Naive thymus-derived CD8-positive, alpha-beta T cell (primary cell): Measurements from ENCODE around the gene NBR1. TPM values are rescaled to one million over a fixed set of nuclear protein-coding genes. Genes with fewer than 3 reads are reported as not detected.

Source experiments
- ATAC-seq, 2 donors: fragments of 150-1000 bp; cut with Tn5 transposase in 1 of 2; sonication (Bioruptor Pico), chemical (Tn5 transposase) in 1 of 2; 1 replicate in 1 of 2; 2 replicates in 1 of 2; pipeline ENCODE4 v1.10.0; 2021; ENCODE audit warnings: mild to moderate bottlenecking in 2 of 2, moderate library complexity in 2 of 2
- POLR2A ChIA-PET: fragments of 350-600 bp; sonication (Branson Sonifier 250); formaldehyde crosslinking; loops from one replicate; lab custom pipeline; 2021; ENCODE audit warnings: antibody characterized with exemption; lab: Charles Lee
- DNase-seq, 10 donors: peaks; one replicate each; pipeline versions ENCODE4 v3.0.0 to v3.0.0-alpha.2; 2020 to 2022
- H3K27ac Mint-ChIP-seq, 10 donors: one replicate each; pipeline ENCODE4 v1.8.0; 2020 to 2022; ENCODE audit warnings: mild to moderate bottlenecking in 10 of 10, mixed read lengths in 10 of 10, moderate library complexity in 4 of 10, inconsistent platforms in 1 of 10
- H3K27me3 Mint-ChIP-seq, 5 donors: one replicate each; pipeline ENCODE4 v1.8.0; 2021 to 2022; ENCODE audit warnings: mixed read lengths in 5 of 5
- H3K36me3 Mint-ChIP-seq, 3 donors: one replicate each; pipeline ENCODE4 v1.8.0; 2020 to 2022; ENCODE audit warnings: mixed read lengths in 3 of 3, mild to moderate bottlenecking in 2 of 3, inconsistent platforms in 1 of 3
- H3K4me1 Mint-ChIP-seq, 4 donors: one replicate each; pipeline ENCODE4 v1.8.0; 2021 to 2022; ENCODE audit warnings: mixed read lengths in 4 of 4
- H3K4me3 Mint-ChIP-seq, 10 donors: one replicate each; pipeline ENCODE4 v1.8.0; 2020 to 2022; ENCODE audit warnings: mild to moderate bottlenecking in 10 of 10, mixed read lengths in 10 of 10, moderate library complexity in 6 of 10, inconsistent platforms in 1 of 10
- H3K9me3 Mint-ChIP-seq, 9 donors: one replicate each; pipeline ENCODE4 v1.8.0; 2020 to 2022; ENCODE audit warnings: mixed read lengths in 9 of 9, mild to moderate bottlenecking in 3 of 9, inconsistent platforms in 1 of 9, moderate library complexity in 1 of 9
- polyA plus RNA-seq, 3 donors: library from polyadenylated mRNA; unstranded; fragments of 300-500 nt; fragmentation: Illumina TruSeq; gene quantifications; one replicate each; pipeline ENCODE4 v1.2.3, GENCODE V29; 2021
- total RNA-seq, 8 experiments: library from RNA in 2 of 8; stranded (reverse) in 2 of 8; gene quantifications; one replicate each; pipeline ENCODE4 v1.2.3 and lab custom pipeline; 2021 to 2026

NBR1 gene
- total and polyA plus RNA-seq, 5 experiments from 2014 or later, result 63.3 to 88.0 (median 73.2) TPM

DNA sequence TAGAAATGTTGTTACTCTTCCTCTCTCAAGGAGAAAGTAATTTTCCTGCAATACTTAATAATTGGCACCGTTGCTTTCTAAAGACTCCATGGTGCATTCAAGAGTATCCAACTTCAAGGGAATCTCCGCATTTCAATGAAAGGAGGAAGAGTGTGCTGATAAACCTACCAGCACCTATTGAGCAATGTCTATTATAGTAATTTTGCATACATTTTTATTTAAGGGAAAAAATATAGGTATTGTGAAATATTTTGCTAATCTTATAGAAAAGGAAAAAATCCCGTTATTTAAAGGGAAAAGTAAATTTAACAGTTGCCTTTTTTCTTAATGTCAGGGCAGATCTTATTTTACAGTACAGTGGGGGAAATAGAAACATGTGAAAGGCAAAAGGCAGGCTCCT lies 39.6 kb downstream of the NBR1 start:
- H3K36me3 Mint-ChIP-seq, result peaks cover 4 to 46% (median 8%) of the 10 kb centered on the region in 3 donors
- ATAC-seq (no peak), DNase-seq (no peak)
- H3K4me1 Mint-ChIP-seq, result peaks cover 20 to 45% (median 32%) of the 10 kb centered on the region in 4 donors
- H3K9me3 Mint-ChIP-seq, result no peaks in the 10 kb centered on the region
- H3K27me3 Mint-ChIP-seq, result no peaks in the 10 kb centered on the region
- peak overlapping the region; percentile 88 to 100 (median 99) for H3K4me3 Mint-ChIP-seq
- POLR2A ChIA-PET, result interaction anchor here (0.7 to 12.3 kb wide), 6 partner anchors 11 to 203 kb away, joined by 3 to 189 read pairs (median 6); partner anchors contain the start of genes IFI35 and NBR1
- peak overlapping the region; percentile 95 to 99 (median 97) for H3K27ac Mint-ChIP-seq

DNA sequence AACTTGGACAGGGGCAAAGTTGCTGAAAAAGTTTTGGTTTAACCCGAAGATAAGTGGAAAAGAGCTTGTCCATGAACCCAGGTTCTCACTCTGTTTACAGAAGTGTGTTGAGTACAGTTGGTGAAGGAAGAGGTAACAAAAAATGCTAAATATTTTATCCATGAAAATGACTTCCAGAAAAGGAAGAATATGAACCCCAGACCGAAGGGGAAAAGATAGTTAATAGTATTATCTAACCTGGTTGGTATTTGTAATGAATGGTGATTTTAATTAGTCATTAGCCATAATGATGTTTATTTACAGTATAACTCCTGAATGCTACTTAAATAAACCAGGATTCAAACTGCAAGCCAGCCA lies 40.1 kb downstream of the NBR1 start:
- POLR2A ChIA-PET, result interaction anchor here (0.6 to 12.3 kb wide), 15 partner anchors 11 to 1937 kb away, joined by 3 to 189 read pairs (median 5); partner anchors contain the start of genes HEXIM1, IFI35, NBR1 and RPL27
- H3K4me1 Mint-ChIP-seq, result peaks cover 23 to 45% (median 36%) of the 10 kb centered on the region in 4 donors
- H3K4me3 Mint-ChIP-seq, result peak overlapping the region; percentile 88 to 100 (median 99)
- H3K27ac Mint-ChIP-seq, result peak overlapping the region; percentile 95 to 99 (median 97)
- DNase-seq (peak in 2 of 10 donors; percentile 7 to 8), ATAC-seq (no peak)
- no peaks in the 10 kb centered on the region for H3K27me3 Mint-ChIP-seq
- peaks cover 4 to 46% (median 11%) of the 10 kb centered on the region in 3 donors for H3K36me3 Mint-ChIP-seq
- no peaks in the 10 kb centered on the region for H3K9me3 Mint-ChIP-seq

DNA sequence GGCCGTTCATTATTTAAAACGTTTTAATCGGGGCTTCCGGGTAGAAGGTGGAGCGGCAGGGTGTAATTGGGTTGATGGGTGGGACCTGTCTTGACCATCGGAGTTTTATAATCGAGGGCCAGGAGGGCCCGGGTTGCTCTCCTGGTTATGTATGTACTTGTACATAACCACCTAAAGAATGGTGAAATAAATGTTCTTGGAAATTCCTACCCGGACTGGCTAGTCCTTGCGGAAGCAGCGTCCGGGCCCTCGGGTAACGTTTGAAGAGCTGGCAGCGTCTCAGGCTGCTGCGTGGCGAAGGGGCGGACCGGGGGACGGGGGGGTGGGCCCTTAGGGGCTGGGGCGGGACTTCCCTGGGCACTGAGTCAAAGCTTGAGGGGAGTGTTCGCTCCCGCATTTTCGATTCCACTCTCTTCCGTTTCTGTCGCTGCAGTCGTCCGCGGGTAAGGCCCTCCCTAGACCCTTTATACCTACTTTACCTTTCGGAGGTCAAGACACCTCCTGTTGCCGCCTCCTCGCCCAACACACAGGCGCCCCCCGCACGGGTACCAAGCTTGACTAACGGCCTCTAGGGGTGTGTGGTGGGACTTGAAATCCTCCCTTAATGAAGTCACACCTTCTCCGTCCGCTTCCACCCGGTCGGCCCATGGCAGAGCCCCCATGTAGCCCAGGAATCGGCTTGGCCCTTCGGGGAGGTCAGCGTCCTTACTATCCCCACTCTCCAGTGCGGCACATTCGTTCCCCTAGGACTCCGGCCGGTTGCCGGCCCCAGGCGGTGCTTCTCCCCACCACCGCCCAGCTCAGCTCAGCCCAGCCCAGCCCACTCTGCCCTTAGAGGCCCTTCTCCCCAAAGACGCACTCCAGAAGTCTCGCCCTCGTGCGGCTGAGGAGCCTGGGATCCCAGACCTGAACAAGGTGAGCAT lies 40.7 kb downstream of the NBR1 start, which contains the start of gene TMEM106A:
TSS of gene TMEM106A (plus strand) at position 396 of the 923 bp plus-strand sequence. CDS start 1,167 bp downstream, outside the sequence.
- Mint-ChIP-seq H3K4me3 (peak within 1 kb of the TSS; percentile 88 to 100 (median 99)), H3K4me1 (peaks cover 24 to 45% (median 41%) of the 10 kb centered on the region in 4 donors), H3K9me3 (no peaks in the 10 kb centered on the region), H3K27ac (peak within 1 kb of the TSS; percentile 95 to 99 (median 97)), H3K27me3 (no peaks in the 10 kb centered on the region), H3K36me3 (peaks cover 4 to 44% (median 11%) of the 10 kb centered on the region in 3 donors)
- POLR2A ChIA-PET, result interaction anchor here (0.5 to 12.3 kb wide), 20 partner anchors 10 to 1936 kb away, joined by 3 to 189 read pairs (median 4); partner anchors contain the start of genes BRCA1, HEXIM1, IFI35 and NBR1
- DNase-seq, result peak; percentile 54 to 85 (median 66)
- ATAC-seq, result peak; percentile 88 to 90

DNA sequence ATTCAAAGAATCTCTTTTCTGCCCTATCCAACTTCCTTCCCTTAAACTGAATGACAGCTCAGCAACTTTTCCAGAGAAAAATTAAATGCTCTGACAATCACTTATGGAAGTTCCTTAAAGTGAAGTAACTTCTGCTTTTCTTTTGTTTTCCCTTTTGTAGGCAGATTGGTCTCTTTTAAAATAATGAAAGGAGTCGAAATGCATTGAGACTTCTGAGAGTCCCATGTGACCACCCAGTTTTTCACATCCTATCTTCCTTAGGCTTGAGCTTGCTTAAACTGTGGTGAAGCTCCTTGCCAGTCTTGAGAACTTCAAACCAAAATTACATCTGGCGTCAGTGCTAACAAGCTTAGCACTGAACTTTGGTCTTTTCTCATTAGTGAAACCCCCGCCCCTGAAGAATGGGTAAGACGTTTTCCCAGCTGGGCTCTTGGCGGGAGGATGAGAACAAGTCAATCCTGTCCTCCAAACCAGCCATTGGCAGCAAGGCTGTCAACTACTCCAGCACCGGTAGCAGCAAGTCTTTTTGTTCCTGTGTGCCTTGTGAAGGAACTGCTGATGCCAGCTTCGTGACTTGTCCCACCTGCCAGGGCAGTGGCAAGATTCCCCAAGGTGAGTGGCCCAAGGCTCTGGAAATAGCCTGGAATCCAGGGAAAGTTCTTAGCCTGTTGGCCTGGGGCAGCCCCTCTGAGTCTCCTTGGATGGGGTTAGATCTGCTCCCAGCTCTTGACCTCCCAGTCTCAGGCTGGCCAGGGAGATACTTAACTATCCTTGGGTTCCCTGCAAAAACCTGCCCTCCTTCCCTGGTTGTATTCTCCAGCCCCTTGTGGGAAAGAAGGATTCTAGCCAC lies 41.9 kb downstream of the NBR1 start:
- H3K4me1 Mint-ChIP-seq, result peaks cover 31 to 56% (median 51%) of the 10 kb centered on the region in 4 donors
- peak in 1 of 2 donors; percentile 37 for ATAC-seq
- peak overlapping the region; percentile 95 to 99 (median 97) for H3K27ac Mint-ChIP-seq
- peak in 2 of 10 donors; percentile 11 to 34 for DNase-seq
- H3K27me3 Mint-ChIP-seq, result no peaks in the 10 kb centered on the region
- peak overlapping the region; percentile 88 to 100 (median 99) for H3K4me3 Mint-ChIP-seq
- POLR2A ChIA-PET, result interaction anchor here (0.6 to 12.3 kb wide), 10 partner anchors 9 to 1941 kb away, joined by 3 to 189 read pairs (median 6); partner anchors contain the start of gene NBR1
- H3K9me3 Mint-ChIP-seq, result no peaks in the 10 kb centered on the region
- peaks cover 4 to 36% (median 11%) of the 10 kb centered on the region in 3 donors for H3K36me3 Mint-ChIP-seq

DNA sequence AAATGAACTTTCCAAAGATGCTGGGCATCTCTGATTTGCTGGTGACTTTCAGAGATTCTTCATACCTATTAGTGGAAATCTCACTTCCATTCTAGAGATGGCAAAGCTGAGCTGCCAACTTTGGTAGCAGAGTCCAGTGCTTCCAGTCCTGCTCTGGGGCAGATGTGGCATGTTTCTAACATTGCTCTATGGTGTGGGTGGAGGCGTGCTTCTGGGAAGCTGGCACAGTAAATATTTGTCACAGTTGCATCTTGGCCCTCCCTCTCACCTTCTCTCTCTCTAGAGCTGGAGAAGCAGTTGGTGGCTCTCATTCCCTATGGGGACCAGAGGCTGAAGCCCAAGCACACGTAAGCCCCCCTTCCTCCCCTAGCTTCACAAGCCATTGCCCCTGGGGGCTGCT lies 42.5 kb downstream of the NBR1 start:
- H3K27me3 Mint-ChIP-seq, result no peaks in the 10 kb centered on the region
- DNase-seq, result no peak
- H3K9me3 Mint-ChIP-seq, result no peaks in the 10 kb centered on the region
- peak overlapping the region in 8 of 10 donors; percentile 31 to 98 (median 76) for H3K27ac Mint-ChIP-seq
- H3K36me3 Mint-ChIP-seq, result peaks cover 4 to 30% (median 8%) of the 10 kb centered on the region in 3 donors
- no peak for ATAC-seq
- POLR2A ChIA-PET, result interaction anchor here (0.5 to 12.3 kb wide), 4 partner anchors 12 to 1940 kb away, joined by 3 to 189 read pairs (median 4); no protein-coding TSS in a partner anchor
- peaks cover 30 to 63% (median 55%) of the 10 kb centered on the region in 4 donors for H3K4me1 Mint-ChIP-seq
- H3K4me3 Mint-ChIP-seq, result peak overlapping the region in 5 of 10 donors; percentile 62 to 99 (median 98)

DNA sequence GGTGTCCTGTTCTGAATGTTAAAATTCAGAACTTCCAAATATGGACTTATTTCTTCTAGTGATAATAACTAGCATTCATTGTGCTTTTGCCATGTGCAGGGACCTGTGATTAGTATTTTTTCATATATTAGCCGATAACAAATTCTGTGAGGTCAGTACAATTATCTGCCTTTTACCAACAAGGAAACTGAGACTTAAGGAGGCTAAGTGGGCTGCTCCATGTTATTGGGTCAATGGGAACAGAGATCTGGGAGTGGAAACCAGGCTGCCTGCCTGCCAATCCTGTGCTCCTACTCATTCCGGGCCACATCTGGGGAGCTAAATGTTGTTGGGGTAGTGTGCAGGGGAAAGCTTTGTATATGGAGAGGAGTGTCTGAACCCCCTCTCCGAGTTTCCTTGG lies 44.3 kb downstream of the NBR1 start:
- H3K4me3 Mint-ChIP-seq, result no peak overlapping the region
- POLR2A ChIA-PET, result interaction anchor here (0.8 to 12.3 kb wide), 2 partner anchors 44 to 101 kb away, joined by 4 to 189 read pairs; no protein-coding TSS in a partner anchor
- no peaks in the 10 kb centered on the region for H3K27me3 Mint-ChIP-seq
- no peak for DNase-seq
- ATAC-seq, result no peak
- peak overlapping the region in 3 of 10 donors; percentile 7 to 82 (median 40) for H3K27ac Mint-ChIP-seq
- H3K4me1 Mint-ChIP-seq, result peaks cover 32 to 70% (median 61%) of the 10 kb centered on the region in 4 donors
- peaks cover 0 to 16% (median 3%) of the 10 kb centered on the region in 3 donors for H3K36me3 Mint-ChIP-seq
- no peaks in the 10 kb centered on the region for H3K9me3 Mint-ChIP-seq

DNA sequence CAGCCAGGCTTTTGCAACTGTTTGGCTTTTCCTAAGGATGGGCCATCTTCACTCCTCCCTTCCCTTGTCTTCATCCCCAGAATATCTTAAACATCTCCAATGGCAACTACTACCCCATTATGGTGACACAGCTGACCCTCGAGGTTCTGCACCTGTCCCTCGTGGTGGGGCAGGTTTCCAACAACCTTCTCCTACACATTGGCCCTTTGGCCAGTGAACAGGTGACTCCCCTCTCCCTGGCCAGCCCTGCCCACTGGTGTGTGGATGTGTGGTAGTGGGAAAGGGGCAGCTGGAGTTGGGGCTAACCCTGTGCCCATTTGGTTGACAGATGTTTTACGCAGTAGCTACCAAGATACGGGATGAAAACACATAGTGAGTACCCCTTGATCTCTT lies 45.4 kb downstream of the NBR1 start:
- H3K27me3 Mint-ChIP-seq, result no peaks in the 10 kb centered on the region
- H3K27ac Mint-ChIP-seq, result peak overlapping the region in 2 of 10 donors; percentile 71 to 81
- ATAC-seq (no peak), DNase-seq (no peak)
- POLR2A ChIA-PET, result interaction anchor here (0.6 to 12.3 kb wide), 6 partner anchors 16 to 218 kb away, joined by 3 to 189 read pairs (median 5); partner anchors contain the start of genes RPL27 and VAT1
- peaks cover 0 to 15% (median 3%) of the 10 kb centered on the region in 3 donors for H3K36me3 Mint-ChIP-seq
- H3K4me3 Mint-ChIP-seq, result no peak overlapping the region
- H3K9me3 Mint-ChIP-seq, result no peaks in the 10 kb centered on the region
- peaks cover 28 to 62% (median 52%) of the 10 kb centered on the region in 4 donors for H3K4me1 Mint-ChIP-seq

DNA sequence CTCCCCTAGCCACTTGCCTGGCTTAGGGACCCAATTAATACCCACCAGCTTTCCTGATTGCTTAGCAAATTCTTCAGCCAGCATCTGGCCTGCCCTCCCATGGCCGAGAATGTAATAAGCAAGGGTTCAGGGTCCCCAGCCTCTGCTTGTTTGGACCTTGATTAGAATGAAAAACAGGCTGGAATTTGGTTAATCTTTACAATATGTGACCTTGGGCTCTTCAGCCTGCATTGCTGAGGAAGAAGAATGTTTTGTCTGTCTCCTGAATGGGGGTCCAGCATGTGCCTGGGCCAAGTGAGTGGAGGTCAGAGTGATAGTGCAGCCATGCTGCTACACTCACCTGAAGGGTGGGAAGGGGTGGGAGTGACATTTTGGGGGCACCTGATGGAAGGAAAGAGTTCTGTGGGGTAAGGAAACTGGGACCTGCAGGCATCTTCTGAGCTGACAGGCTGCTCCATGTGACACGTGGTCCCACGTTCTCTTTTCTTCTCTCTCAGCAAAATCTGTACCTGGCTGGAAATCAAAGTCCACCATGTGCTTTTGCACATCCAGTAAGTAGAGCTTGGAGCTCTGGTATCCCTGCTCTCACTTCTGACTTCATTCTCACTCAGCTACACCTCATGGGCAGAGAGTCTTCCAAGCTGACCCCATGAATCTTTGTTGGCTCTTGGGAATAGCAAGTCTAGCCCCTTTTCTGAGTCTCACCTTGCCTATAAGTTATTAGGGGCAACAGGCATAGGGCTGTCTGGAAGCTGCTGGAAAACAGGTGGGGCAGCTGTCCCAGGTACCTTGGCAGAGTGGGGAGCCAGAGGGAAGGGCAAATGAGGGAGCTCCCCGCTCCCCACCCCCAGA lies 46.0 kb downstream of the NBR1 start:
- H3K27ac Mint-ChIP-seq, result peak overlapping the region in 8 of 10 donors; percentile 48 to 90 (median 82)
- peaks cover 27 to 60% (median 49%) of the 10 kb centered on the region in 4 donors for H3K4me1 Mint-ChIP-seq
- DNase-seq (no peak), ATAC-seq (no peak)
- POLR2A ChIA-PET, result interaction anchor here (0.8 to 12.3 kb wide), 5 partner anchors 17 to 219 kb away, joined by 3 to 189 read pairs (median 5); partner anchors contain the start of genes NBR1 and RPL27
- H3K4me3 Mint-ChIP-seq, result peak overlapping the region in 2 of 10 donors; percentile 52 to 70
- H3K9me3 Mint-ChIP-seq, result no peaks in the 10 kb centered on the region
- no peaks in the 10 kb centered on the region for H3K27me3 Mint-ChIP-seq
- H3K36me3 Mint-ChIP-seq, result peaks cover 0 to 15% (median 3%) of the 10 kb centered on the region in 3 donors

DNA sequence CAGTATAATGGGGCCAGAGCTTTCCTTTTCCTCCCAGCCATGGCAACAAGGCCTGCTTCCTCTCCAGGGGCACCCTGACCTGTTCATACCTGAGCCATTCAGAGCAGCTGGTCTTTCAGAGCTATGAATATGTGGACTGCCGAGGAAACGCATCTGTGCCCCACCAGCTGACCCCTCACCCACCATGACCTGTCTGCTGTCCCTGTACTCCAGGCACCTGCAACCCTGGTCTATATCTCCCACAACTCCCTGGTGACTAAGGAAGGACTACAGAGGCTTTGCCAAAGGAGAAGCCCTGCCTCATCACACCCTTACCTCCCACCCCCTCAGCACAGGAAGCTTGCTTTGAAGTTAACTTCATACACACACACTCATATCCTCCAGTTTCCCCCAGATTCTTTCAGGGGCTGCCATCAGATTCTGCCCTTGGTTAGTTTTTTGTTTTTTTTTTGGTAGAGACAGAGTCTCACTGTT lies 46.6 kb downstream of the NBR1 start:
- POLR2A ChIA-PET, result interaction anchor here (0.6 to 12.3 kb wide), 7 partner anchors 18 to 320 kb away, joined by 3 to 189 read pairs (median 5); partner anchors contain the start of genes NBR1 and RPL27
- Mint-ChIP-seq H3K4me1 (peaks cover 20 to 53% (median 42%) of the 10 kb centered on the region in 4 donors), H3K27ac (peak overlapping the region; percentile 48 to 91 (median 82)), H3K4me3 (peak overlapping the region in 7 of 10 donors; percentile 10 to 74 (median 68)), H3K27me3 (no peaks in the 10 kb centered on the region), H3K36me3 (peaks cover 0 to 18% (median 3%) of the 10 kb centered on the region in 3 donors), H3K9me3 (no peaks in the 10 kb centered on the region)
- ATAC-seq, result peak; percentile 84 to 88
- DNase-seq, result peak in 3 of 10 donors; percentile 15 to 40 (median 35)

DNA sequence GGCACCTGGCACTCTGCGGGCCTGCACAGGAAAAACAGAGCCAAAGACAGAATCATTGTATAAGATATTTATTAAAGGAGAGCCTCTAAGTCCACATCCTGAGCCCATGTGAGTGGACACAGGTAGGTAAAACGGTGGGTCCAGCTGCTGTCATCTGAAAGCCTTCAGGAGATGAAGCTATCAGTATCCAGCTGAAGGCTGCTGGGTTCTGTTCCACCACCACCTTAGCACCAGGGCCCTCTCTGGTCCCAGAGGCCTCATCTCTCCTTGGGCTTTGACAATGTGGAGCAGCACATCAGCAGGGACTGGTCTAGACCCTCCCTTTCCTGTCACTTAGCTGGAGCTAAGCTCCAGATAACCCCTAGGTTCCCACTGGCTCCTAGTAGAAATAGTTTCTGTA lies 48.0 kb downstream of the NBR1 start:
- Mint-ChIP-seq H3K9me3 (no peaks in the 10 kb centered on the region), H3K36me3 (peaks cover 0 to 25% (median 3%) of the 10 kb centered on the region in 3 donors), H3K27me3 (no peaks in the 10 kb centered on the region), H3K4me1 (peaks cover 17 to 39% (median 29%) of the 10 kb centered on the region in 4 donors), H3K27ac (peak overlapping the region in 9 of 10 donors; percentile 7 to 87 (median 63)), H3K4me3 (peak overlapping the region in 1 of 10 donors; percentile 31)
- ATAC-seq (no peak), DNase-seq (no peak)
- POLR2A ChIA-PET, result interaction anchor here (0.8 to 12.3 kb wide), 2 partner anchors 47 to 97 kb away, joined by 3 to 189 read pairs; no protein-coding TSS in a partner anchor
